ENCODE measurements around the gene INHA. TPM values are rescaled to one million over a fixed set of nuclear protein-coding genes. Genes with fewer than 3 reads are reported as not detected.

INHA gene
- total RNA-seq, 1 experiment from 2014 or later = 0.80 TPM

DNA sequence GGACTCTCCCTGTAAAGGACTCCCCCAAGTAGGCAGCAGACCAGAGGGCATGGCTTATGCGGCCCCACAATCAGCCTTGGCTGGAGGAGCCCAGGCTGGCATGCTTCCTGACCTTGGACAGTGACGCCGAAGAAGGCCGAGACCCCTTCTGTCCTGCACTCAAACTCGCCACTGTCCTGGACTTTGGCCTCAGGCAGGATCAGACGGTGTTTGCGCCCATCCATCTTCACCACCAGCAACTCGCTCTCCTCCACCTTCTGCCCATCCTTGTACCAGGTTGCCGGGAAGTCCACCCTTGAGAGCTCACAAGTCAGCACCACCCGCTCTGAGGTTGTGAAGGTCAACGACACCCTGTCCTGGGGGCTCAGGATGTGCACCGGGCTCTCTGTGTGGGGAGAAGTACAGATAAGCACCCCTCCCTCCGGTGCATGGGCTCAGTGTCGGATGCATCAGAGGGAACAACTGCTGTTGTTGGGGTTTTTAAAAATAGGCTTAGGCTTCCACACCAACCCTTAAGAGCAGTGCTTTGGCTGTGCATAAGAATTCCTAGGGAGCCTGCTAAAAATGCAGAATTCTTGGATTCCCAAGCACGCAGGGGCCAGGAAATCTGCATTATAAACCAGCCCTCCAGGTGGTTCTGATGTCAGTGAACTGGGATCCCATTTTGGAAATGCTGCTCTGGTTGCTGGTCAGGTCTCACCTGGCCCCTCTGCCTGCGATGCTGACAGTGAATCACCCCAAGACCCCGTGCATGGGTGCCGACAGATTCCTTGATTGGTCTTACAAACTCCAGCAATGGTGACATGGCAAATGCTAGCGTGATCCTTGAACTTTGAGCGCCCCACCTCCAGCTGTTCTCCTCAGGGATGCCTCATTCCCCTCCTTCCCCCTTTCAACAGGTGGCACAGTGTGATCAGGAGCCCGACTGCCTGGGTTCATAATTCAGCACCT is 6.7 kb upstream of the INHA start:
- H3K4me3 Mint-ChIP-seq (ENCODE audit: low read depth, unreplicated experiment) = no peak overlapping the region
- no peak for DNase-seq
- no TSS peak for BruUV-seq (replicated peaks)
- no peaks in the 10 kb centered on the region for H3K4me1 Mint-ChIP-seq (ENCODE audit: low read depth, unreplicated experiment)
- TF ChIP-seq, protein P1, sequence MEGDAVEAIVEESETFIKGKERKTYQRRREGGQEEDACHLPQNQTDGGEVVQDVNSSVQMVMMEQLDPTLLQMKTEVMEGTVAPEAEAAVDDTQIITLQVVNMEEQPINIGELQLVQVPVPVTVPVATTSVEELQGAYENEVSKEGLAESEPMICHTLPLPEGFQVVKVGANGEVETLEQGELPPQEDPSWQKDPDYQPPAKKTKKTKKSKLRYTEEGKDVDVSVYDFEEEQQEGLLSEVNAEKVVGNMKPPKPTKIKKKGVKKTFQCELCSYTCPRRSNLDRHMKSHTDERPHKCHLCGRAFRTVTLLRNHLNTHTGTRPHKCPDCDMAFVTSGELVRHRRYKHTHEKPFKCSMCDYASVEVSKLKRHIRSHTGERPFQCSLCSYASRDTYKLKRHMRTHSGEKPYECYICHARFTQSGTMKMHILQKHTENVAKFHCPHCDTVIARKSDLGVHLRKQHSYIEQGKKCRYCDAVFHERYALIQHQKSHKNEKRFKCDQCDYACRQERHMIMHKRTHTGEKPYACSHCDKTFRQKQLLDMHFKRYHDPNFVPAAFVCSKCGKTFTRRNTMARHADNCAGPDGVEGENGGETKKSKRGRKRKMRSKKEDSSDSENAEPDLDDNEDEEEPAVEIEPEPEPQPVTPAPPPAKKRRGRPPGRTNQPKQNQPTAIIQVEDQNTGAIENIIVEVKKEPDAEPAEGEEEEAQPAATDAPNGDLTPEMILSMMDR (IDR thresholded peaks at IDR 0.05; ENCODE audit: unreplicated experiment) = no peak
- intact Hi-C loops (cut with micrococcal nuclease; ENCODE audit: unreplicated experiment) = no loop called here
- CTCF ChIA-PET = interaction anchor here (0.7 kb wide), 1 partner anchor 14 kb away, joined by 3 read pairs; no protein-coding TSS in a partner anchor
- no peaks in the 10 kb centered on the region for H3K9me3 Mint-ChIP-seq (ENCODE audit: low read depth, unreplicated experiment)
- H3K36me3 Mint-ChIP-seq (ENCODE audit: insufficient read depth, unreplicated experiment) = peaks cover 29% of the 10 kb centered on the region
- H3K27me3 Mint-ChIP-seq (ENCODE audit: unreplicated experiment) = no peaks in the 10 kb centered on the region
- no peak overlapping the region for H3K27ac Mint-ChIP-seq (ENCODE audit: unreplicated experiment)

DNA sequence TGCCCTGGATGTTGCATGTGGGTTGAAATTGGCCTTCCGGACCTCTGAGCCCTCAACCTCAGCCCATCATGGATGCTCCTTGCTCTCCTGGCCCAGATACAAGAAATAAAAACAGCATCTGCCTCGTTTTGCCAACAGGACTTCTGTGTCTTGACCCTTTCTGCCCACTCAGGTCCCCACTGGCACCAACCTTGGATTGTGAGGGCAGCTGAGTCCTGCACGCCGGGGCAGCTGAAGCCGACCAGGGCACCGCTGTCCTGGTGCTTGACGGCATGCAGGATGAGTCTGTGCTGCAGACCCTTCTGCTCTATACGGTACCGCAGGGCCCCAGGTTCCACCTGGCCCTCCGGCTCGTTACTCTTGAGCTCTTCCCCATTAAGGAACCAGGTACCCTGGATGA is 5.5 kb upstream of the INHA start:
- CTCF ChIA-PET = no interaction called here
- peaks cover 41% of the 10 kb centered on the region for H3K36me3 Mint-ChIP-seq (ENCODE audit: insufficient read depth, unreplicated experiment)
- no peak overlapping the region for H3K27ac Mint-ChIP-seq (ENCODE audit: unreplicated experiment)
- no peak overlapping the region for H3K4me3 Mint-ChIP-seq (ENCODE audit: low read depth, unreplicated experiment)
- H3K9me3 Mint-ChIP-seq (ENCODE audit: low read depth, unreplicated experiment) = no peaks in the 10 kb centered on the region
- no peak for DNase-seq
- TF ChIP-seq, protein P1 (IDR thresholded peaks at IDR 0.05; ENCODE audit: unreplicated experiment) = no peak
- no peaks in the 10 kb centered on the region for H3K27me3 Mint-ChIP-seq (ENCODE audit: unreplicated experiment)
- H3K4me1 Mint-ChIP-seq (ENCODE audit: low read depth, unreplicated experiment) = peaks cover 3% of the 10 kb centered on the region
- intact Hi-C loops (cut with micrococcal nuclease; ENCODE audit: unreplicated experiment) = no loop called here
- no TSS peak for BruUV-seq (replicated peaks)

DNA sequence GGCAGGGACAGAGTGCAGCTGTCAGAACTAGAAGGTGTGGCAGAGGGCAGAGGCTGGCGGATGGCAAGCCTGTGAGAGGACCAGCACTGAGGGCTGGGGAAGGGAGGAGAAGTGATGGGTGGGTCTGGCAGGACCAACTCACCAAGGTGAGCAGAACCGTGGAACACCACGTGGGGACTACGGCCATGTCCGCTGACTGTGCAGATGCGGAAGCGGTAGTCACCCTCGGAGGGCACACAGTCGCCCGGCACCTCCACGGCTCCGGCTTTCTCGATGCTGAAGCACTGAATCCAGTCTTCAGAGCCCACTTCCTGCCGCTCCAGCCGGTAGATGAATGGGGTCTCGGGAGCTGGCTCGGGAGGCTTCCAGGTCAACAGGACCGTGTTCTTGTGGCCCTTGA is 5.0 kb upstream of the INHA start:
- DNase-seq = no peak
- TF ChIP-seq, protein P1 (IDR thresholded peaks at IDR 0.05; ENCODE audit: unreplicated experiment) = no peak
- intact Hi-C loops (cut with micrococcal nuclease; ENCODE audit: unreplicated experiment) = no loop called here
- Mint-ChIP-seq H3K4me1 (ENCODE audit: low read depth, unreplicated experiment) (peaks cover 8% of the 10 kb centered on the region), H3K9me3 (ENCODE audit: low read depth, unreplicated experiment) (no peaks in the 10 kb centered on the region), H3K36me3 (ENCODE audit: insufficient read depth, unreplicated experiment) (peaks cover 46% of the 10 kb centered on the region), H3K27ac (ENCODE audit: unreplicated experiment) (no peak overlapping the region), H3K27me3 (ENCODE audit: unreplicated experiment) (no peaks in the 10 kb centered on the region), H3K4me3 (ENCODE audit: low read depth, unreplicated experiment) (no peak overlapping the region)
- CTCF ChIA-PET = no interaction called here
- no TSS peak for BruUV-seq (replicated peaks)

DNA sequence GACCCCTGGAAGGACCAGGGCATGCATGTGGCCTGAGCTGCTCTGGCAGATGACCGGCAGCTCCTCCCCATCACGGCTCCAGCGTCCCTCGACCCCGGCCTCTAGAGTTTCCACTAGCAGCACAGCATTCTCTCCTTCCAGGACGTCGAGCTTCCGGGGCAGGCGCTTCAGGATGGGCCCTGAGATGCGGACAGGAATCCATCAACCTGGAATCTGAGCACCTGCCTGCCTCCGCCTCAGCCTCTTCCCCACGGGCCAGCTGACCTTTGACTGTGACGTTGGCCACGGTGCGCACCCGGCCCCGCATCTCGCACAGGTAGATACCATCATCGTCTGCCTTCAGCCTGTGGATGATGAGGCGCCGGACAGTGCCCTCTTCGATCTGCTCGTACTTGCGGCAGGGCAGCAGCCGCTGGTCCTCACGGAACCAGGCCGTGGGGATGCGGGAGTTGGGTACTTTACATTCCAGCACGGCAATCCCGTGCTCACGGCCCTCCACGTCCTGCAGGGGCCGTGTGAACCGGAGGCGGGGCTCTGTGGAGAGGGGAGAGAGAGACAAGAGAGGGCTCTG is 4.2 kb upstream of the INHA start:
- CTCF ChIA-PET = no interaction called here
- H3K4me3 Mint-ChIP-seq (ENCODE audit: low read depth, unreplicated experiment) = no peak overlapping the region
- intact Hi-C loops (cut with micrococcal nuclease; ENCODE audit: unreplicated experiment) = no loop called here
- H3K9me3 Mint-ChIP-seq (ENCODE audit: low read depth, unreplicated experiment) = no peaks in the 10 kb centered on the region
- H3K27me3 Mint-ChIP-seq (ENCODE audit: unreplicated experiment) = no peaks in the 10 kb centered on the region
- TF ChIP-seq, protein P1 (IDR thresholded peaks at IDR 0.05; ENCODE audit: unreplicated experiment) = no peak
- H3K27ac Mint-ChIP-seq (ENCODE audit: unreplicated experiment) = no peak overlapping the region
- no peak for DNase-seq
- peaks cover 9% of the 10 kb centered on the region for H3K4me1 Mint-ChIP-seq (ENCODE audit: low read depth, unreplicated experiment)
- peaks cover 46% of the 10 kb centered on the region for H3K36me3 Mint-ChIP-seq (ENCODE audit: insufficient read depth, unreplicated experiment)
- BruUV-seq (replicated peaks) = no TSS peak
